K562 (cell line): ENCODE results near the gene TOR3A. TPM values are rescaled to one million over a fixed set of nuclear protein-coding genes. Genes with fewer than 3 reads are reported as not detected.

Source experiments
- ATAC-seq: fragments of 200-7000 bp; cut with Tn5 transposase; 3 replicates; pipeline ENCODE4 v1.9.1; 2020; ENCODE audit warnings: moderate library complexity
- BruUV-seq: library from RNA; stranded (reverse); fragments of 400-500 nt; replicated peaks from 2 replicates; lab custom pipeline; 2021; lab: Mats Ljungman, UMichigan
- CTCF ChIA-PET: fragments of 300-600 bp; formaldehyde crosslinking; extraction: SDS; loops from one replicate; lab custom pipeline; 2021; ENCODE audit warnings: low intra/inter-chr PET ratio; lab: Yijun Ruan, JAX
- POLR2A ChIA-PET: fragments of 300-600, 350-650 bp; sonication (Branson Sonifier 250); formaldehyde crosslinking; extraction: SDS; loops from one replicate; lab custom pipeline; 2021; ENCODE audit warnings: antibody characterized with exemption, inconsistent platforms; lab: Yijun Ruan, JAX
- DNase-seq, 4 experiments: peaks; one replicate each; pipeline versions ENCODE4 v3.0.0 to v3.0.0-alpha.2; 2011 to 2018; ENCODE audit warnings: low spot score in 3 of 4, mixed read lengths in 3 of 4; ENCODE audit errors: extremely low read depth in 1 of 4
- FAIRE-seq: peaks from 2 replicates; lab custom pipeline; 2011; peaks lifted over from hg19 to GRCh38; lab: Jason Lieb, UNC
- H2AFZ ChIP-seq: 2 replicates; pipeline ENCODE4 v1.6.0; 2011; ENCODE audit warnings: low read depth, low read length, control low read depth, inconsistent platforms
- H3K27ac ChIP-seq: fragments of 200-600 bp; 3 replicates; pipeline ENCODE4 v1.8.0; 2011; ENCODE audit warnings: low read depth, mild to moderate bottlenecking, control low read depth, inconsistent platforms, low read length, moderate library complexity, mixed read lengths; ENCODE audit errors: extremely low read depth
- H3K27me3 ChIP-seq, 2 experiments: fragments of 300-600 bp in 1 of 2; 2 replicates in 1 of 2; 3 replicates in 1 of 2; pipeline versions ENCODE4 v1.6.0 to v1.8.0; 2011; ENCODE audit warnings: inconsistent platforms in 2 of 2, low read length in 2 of 2, mild to moderate bottlenecking in 1 of 2, mixed read lengths in 1 of 2, moderate library complexity in 1 of 2; ENCODE audit not compliant: control insufficient read depth in 2 of 2, insufficient read depth in 2 of 2
- H3K36me3 ChIP-seq: fragments of 300-600 bp; 3 replicates; pipeline ENCODE4 v1.8.0; 2011; ENCODE audit warnings: mild to moderate bottlenecking, low read length, inconsistent platforms; ENCODE audit not compliant: control insufficient read depth, insufficient read depth
- H3K4me1 ChIP-seq, 2 experiments: fragments of 200-600 bp in 1 of 2; replicated peaks in 1 of 2; 2 replicates in 1 of 2; 3 replicates in 1 of 2; pipeline versions ENCODE4 v1.5.1 to v1.8.0; 2011; ENCODE audit warnings: inconsistent platforms in 2 of 2, low read length in 2 of 2, mild to moderate bottlenecking in 1 of 2, mixed read lengths in 1 of 2, moderate library complexity in 1 of 2; ENCODE audit not compliant: control insufficient read depth in 2 of 2, insufficient read depth in 2 of 2
- H3K4me2 ChIP-seq: 2 replicates; pipeline ENCODE4 v1.6.1; 2011; ENCODE audit warnings: low read length, control low read depth, inconsistent platforms, mixed read lengths; ENCODE audit not compliant: insufficient read depth
- H3K4me3 ChIP-seq: fragments of 200-600 bp; sonication (generic), shearing (Covaris generic); 2 replicates; pipeline ENCODE4 v1.5.1; 2016; ENCODE audit warnings: control low read depth, inconsistent platforms
- H3K79me2 ChIP-seq: fragments of 200-600 bp; 3 replicates; pipeline ENCODE4 v1.8.0; 2011; ENCODE audit warnings: low read length, inconsistent platforms; ENCODE audit not compliant: control insufficient read depth, insufficient read depth
- H3K9ac ChIP-seq, 2 experiments: 2 replicates each; pipeline versions ENCODE4 v1.6.0 to v1.6.1; 2011; ENCODE audit warnings: low read depth in 2 of 2, low read length in 2 of 2, control low read depth in 1 of 2, inconsistent platforms in 1 of 2, mild to moderate bottlenecking in 1 of 2, mixed read lengths in 1 of 2; ENCODE audit not compliant: insufficient read depth in 1 of 2
- H3K9me1 ChIP-seq: one replicate; pipeline ENCODE4 v1.6.0; 2011; ENCODE audit warnings: inconsistent platforms, mild to moderate bottlenecking, low read length, moderate library complexity; ENCODE audit not compliant: control insufficient read depth, insufficient read depth
- H3K9me3 ChIP-seq: replicated peaks from 2 replicates; pipeline ENCODE4 v1.5.1; 2011; ENCODE audit warnings: low read depth, low read length, inconsistent platforms; ENCODE audit not compliant: control insufficient read depth, insufficient read depth
- H4K20me1 ChIP-seq: replicated peaks from 2 replicates; pipeline ENCODE4 v1.6.1; 2011; ENCODE audit warnings: low read length, inconsistent platforms, mixed read lengths; ENCODE audit not compliant: control insufficient read depth, insufficient read depth
- CREBBP ChIP-seq: IDR thresholded peaks from one replicate; pipeline ENCODE4 v1.6.1; 2012; ENCODE audit warnings: low read depth, mild to moderate bottlenecking, control low read depth, inconsistent platforms, low read length
- EWSR1 ChIP-seq: fragments of 450-650 bp; IDR thresholded peaks from 2 replicates; pipeline ENCODE4 v1.6.1; 2018; ENCODE audit warnings: borderline replicate concordance, mild to moderate bottlenecking, low read depth, moderate library complexity; ENCODE audit not compliant: partially characterized antibody
- EZH2 ChIP-seq: IDR thresholded peaks from 2 replicates; pipeline ENCODE4 v1.6.1; 2012; ENCODE audit warnings: low read depth, mild to moderate bottlenecking, inconsistent platforms, low read length, borderline replicate concordance
- MAZ ChIP-seq, 2 experiments: fragments of 450-650 bp in 1 of 2; sonication (generic) in 1 of 2; formaldehyde crosslinking; IDR thresholded peaks in 1 of 2; conservative IDR thresholded peaks in 1 of 2; 2 replicates each; pipeline versions ENCODE4 v1.4.0 to v1.5.0; 2020; ENCODE audit warnings: mild to moderate bottlenecking in 1 of 2, missing genetic modification reagents in 1 of 2
- PHF20 ChIP-seq: fragments of 450-650 bp; IDR thresholded peaks from 2 replicates; pipeline ENCODE4 v1.6.1; 2018; ENCODE audit not compliant: partially characterized antibody
- PPARD ChIP-seq: fragments of 250-450 bp; sonication (Bioruptor Pico); IDR thresholded peaks from 2 replicates; pipeline ENCODE4 v1.8.0; 2022; ENCODE audit warnings: inconsistent platforms, mild to moderate bottlenecking, moderate library complexity
- PTTG1 ChIP-seq: fragments of 450-650 bp; IDR thresholded peaks from 2 replicates; pipeline ENCODE4 v1.6.1; 2016; ENCODE audit warnings: low read depth, mild to moderate bottlenecking, missing genetic modification characterization, missing compliant biosample characterization
- RBM22 ChIP-seq: fragments of 200-400 bp; formaldehyde crosslinking; IDR thresholded peaks from 2 replicates; pipeline ENCODE4 v1.6.1; 2018; ENCODE audit warnings: low read length, low read depth; ENCODE audit not compliant: poor library complexity, severe bottlenecking
- ZNF696 ChIP-seq: fragments of 250-450 bp; sonication (Bioruptor Pico); conservative IDR thresholded peaks from 2 replicates; pipeline ENCODE4 v1.4.0; 2020; ENCODE audit warnings: mild to moderate bottlenecking, moderate library complexity
- ZNF766 ChIP-seq: fragments of 200-800 bp; sonication (Bioruptor generic); conservative IDR thresholded peaks from 2 replicates; pipeline ENCODE4 v1.6.1; 2016; ENCODE audit warnings: missing genetic modification characterization, missing compliant biosample characterization
- WGBS: fragments of 100-300 bp; shearing (Covaris generic); methylation state at CpG from one replicate; pipeline ENCODE4 v1.1.6; 2016; ENCODE audit warnings: low coverage, mixed read lengths; ENCODE audit not compliant: insufficient coverage; ENCODE audit errors: missing lambda C conversion rate; 5-methylcytosine and 5-hydroxymethylcytosine counted together
- in situ Hi-C: fragments of 300-500 bp; cut with MboI; formaldehyde crosslinking; loops from 4 replicates; pipeline ENCODE4 v1.15.0; 2018; ENCODE audit warnings: inconsistent platforms, mixed read lengths
- intact Hi-C: fragments of 100-400 bp; cut with micrococcal nuclease; formaldehyde crosslinking; loops from 2 replicates; pipeline ENCODE4 v1.14.2; 2022
- polyA plus RNA-seq, 8 experiments: library from polyadenylated mRNA; depleted of rRNA in 4 of 8; stranded (reverse) in 5 of 8; unstranded in 3 of 8; fragments of >200 nt; fragmentation: Nextera tagmentation in 2 of 8; fragmentation: Illumina TruSeq in 1 of 8; extraction: Ambion mirVana in 2 of 8; extraction: Trizol in 1 of 8; gene quantifications; 2 replicates each; pipeline versions ENCODE4 v1.2.1 to v1.2.3, GENCODE V29; 2011 to 2014; ENCODE audit warnings: inconsistent platforms in 1 of 8, missing spikeins in 1 of 8
- total RNA-seq, 7 experiments: library from RNA; depleted of rRNA in 6 of 7; stranded (reverse); fragments of >200 nt in 6 of 7; fragmentation: Illumina TruSeq in 2 of 7; extraction: Trizol in 2 of 7; gene quantifications; 2 replicates each; pipeline versions ENCODE4 v1.2.1 to v1.2.3, GENCODE V29; 2011 to 2021; ENCODE audit warnings: low replicate concordance in 1 of 7
- TF ChIP-seq, protein P1 (sequence below): fragments of 450-650 bp; formaldehyde crosslinking; IDR thresholded peaks from 2 replicates; pipeline ENCODE4 v1.4.0; 2020; ENCODE audit warnings: mild to moderate bottlenecking, moderate library complexity
- TF ChIP-seq, protein P2 (sequence below): sonication (generic); formaldehyde crosslinking; IDR thresholded peaks from 2 replicates; pipeline ENCODE4 v1.8.1; 2022; ENCODE audit warnings: missing genetic modification reagents
- TF ChIP-seq, protein P3 (sequence below): sonication (generic); formaldehyde crosslinking; IDR thresholded peaks from 2 replicates; pipeline ENCODE4 v1.8.1; 2022; ENCODE audit warnings: missing genetic modification reagents

TOR3A gene
- total and polyA plus RNA-seq, 9 of the 15 experiments (the other 6 are each of a cell fraction or from before 2014, with no cell fraction given): 7.9 to 94.5 (median 39.7) TPM

DNA sequence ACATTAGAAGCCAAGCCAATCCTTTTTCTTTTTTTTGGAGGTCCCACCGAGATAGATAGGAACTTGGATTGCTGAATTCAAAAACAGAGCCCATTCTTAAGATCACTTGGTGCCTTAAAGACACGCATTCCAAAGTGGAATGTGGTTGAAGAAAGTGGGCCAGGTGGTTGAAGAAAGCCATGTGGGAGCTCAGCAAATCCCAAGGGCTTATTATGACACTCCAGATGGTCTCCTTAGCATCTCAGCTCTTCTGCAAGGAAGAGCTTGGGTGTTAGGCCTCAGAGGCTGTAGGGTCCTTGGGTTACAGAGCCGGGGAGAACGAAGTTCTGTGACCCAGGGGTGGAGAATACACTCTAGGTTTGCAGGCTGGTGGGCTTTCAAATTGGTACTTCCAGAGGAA is 13.5 kb downstream of the TOR3A start:
- no peak overlapping the region for H3K27ac ChIP-seq
- no peak overlapping the region for H3K9ac ChIP-seq
- WGBS: 92% methylated on average over 4 of the region's 4 CpGs
- ChIA-PET CTCF (no interaction called here), POLR2A (interaction anchor here (1.9 kb wide), 1 partner anchor 13 kb away, joined by 6 read pairs; the partner anchor contains the start of gene TOR3A)
- peaks cover 75% of the 10 kb centered on the region for H3K36me3 ChIP-seq
- H3K4me1 ChIP-seq: no peaks in the 10 kb centered on the region
- no peak for FAIRE-seq
- intact Hi-C loops: no loop called here
- no peak overlapping the region for H3K4me3 ChIP-seq
- ATAC-seq: no peak
- no peak overlapping the region for H3K4me2 ChIP-seq
- no peaks in the 10 kb centered on the region for H3K9me1 ChIP-seq
- no peak overlapping the region for H2AFZ ChIP-seq
- H4K20me1 ChIP-seq: no peaks in the 10 kb centered on the region
- in situ Hi-C loops: no loop called here
- TF ChIP-seq MAZ (CRISPR knock-in tag; conservative IDR thresholded peaks at IDR 0.05 in 1 of 2, IDR thresholded peaks at IDR 0.05 in 1 of 2) (no peak), PTTG1 (tag) (no peak), ZNF766 (CRISPR knock-in tag) (no peak), CREBBP (no peak)
- no peak for DNase-seq
- TSS peak; percentile 84 for BruUV-seq
- H3K9me3 ChIP-seq: no peaks in the 10 kb centered on the region
- H3K27me3 ChIP-seq: no peaks in the 10 kb centered on the region
- H3K79me2 ChIP-seq: no peaks in the 10 kb centered on the region

DNA sequence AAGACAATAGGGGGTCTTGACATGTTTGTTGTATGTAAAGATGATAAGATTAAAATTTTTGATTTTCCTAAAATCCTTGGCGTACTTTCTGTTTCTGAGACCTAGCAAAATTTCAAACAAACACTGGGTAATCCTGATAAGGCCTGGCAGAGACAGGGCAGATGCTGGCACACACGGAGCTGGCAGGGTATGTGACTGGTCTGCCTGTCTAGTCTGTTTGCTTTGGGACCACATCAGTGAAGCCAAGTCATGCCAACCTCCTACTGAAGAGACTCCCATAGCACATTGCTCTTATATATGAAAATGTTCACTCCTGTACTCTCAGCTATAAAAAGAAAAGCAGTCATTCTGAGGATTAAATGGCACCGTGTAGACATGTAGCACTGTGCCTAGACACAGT is 14.1 kb downstream of the TOR3A start:
- Histone ChIP-seq H4K20me1 (no peaks in the 10 kb centered on the region), H3K27me3 (no peaks in the 10 kb centered on the region), H3K9me3 (no peaks in the 10 kb centered on the region), H3K4me1 (no peaks in the 10 kb centered on the region), H3K4me2 (no peak overlapping the region), H3K9me1 (no peaks in the 10 kb centered on the region), H3K27ac (no peak overlapping the region), H3K4me3 (no peak overlapping the region), H2AFZ (no peak overlapping the region), H3K36me3 (peaks cover 69% of the 10 kb centered on the region), H3K79me2 (no peaks in the 10 kb centered on the region), H3K9ac (no peak overlapping the region)
- ChIA-PET POLR2A (no interaction called here), CTCF (no interaction called here)
- ATAC-seq: no peak
- WGBS: 87% methylated on average over 3 of the region's 3 CpGs
- no peak for FAIRE-seq
- in situ Hi-C loops (no loop called here), intact Hi-C loops (no loop called here)
- no TSS peak for BruUV-seq
- DNase-seq: no peak
- TF ChIP-seq PHF20 (no peak), RBM22 (no peak), EWSR1 (no peak), EZH2 (no peak), ZNF696 (CRISPR knock-in tag) (no peak), PPARD (CRISPR knock-in tag) (no peak)
- TF ChIP-seq, protein P1, sequence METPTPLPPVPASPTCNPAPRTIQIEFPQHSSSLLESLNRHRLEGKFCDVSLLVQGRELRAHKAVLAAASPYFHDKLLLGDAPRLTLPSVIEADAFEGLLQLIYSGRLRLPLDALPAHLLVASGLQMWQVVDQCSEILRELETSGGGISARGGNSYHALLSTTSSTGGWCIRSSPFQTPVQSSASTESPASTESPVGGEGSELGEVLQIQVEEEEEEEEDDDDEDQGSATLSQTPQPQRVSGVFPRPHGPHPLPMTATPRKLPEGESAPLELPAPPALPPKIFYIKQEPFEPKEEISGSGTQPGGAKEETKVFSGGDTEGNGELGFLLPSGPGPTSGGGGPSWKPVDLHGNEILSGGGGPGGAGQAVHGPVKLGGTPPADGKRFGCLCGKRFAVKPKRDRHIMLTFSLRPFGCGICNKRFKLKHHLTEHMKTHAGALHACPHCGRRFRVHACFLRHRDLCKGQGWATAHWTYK (CRISPR knock-in tag): no peak
- TF ChIP-seq, protein P2, sequence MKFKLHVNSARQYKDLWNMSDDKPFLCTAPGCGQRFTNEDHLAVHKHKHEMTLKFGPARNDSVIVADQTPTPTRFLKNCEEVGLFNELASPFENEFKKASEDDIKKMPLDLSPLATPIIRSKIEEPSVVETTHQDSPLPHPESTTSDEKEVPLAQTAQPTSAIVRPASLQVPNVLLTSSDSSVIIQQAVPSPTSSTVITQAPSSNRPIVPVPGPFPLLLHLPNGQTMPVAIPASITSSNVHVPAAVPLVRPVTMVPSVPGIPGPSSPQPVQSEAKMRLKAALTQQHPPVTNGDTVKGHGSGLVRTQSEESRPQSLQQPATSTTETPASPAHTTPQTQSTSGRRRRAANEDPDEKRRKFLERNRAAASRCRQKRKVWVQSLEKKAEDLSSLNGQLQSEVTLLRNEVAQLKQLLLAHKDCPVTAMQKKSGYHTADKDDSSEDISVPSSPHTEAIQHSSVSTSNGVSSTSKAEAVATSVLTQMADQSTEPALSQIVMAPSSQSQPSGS (CRISPR knock-in tag): no peak
- TF ChIP-seq, protein P3, sequence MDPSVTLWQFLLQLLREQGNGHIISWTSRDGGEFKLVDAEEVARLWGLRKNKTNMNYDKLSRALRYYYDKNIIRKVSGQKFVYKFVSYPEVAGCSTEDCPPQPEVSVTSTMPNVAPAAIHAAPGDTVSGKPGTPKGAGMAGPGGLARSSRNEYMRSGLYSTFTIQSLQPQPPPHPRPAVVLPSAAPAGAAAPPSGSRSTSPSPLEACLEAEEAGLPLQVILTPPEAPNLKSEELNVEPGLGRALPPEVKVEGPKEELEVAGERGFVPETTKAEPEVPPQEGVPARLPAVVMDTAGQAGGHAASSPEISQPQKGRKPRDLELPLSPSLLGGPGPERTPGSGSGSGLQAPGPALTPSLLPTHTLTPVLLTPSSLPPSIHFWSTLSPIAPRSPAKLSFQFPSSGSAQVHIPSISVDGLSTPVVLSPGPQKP (CRISPR knock-in tag): no peak
